GM10248 (cell line): ENCODE data around the gene CACNA2D3.

Experiments
- CTCF ChIA-PET: fragments of 300-600 bp; sonication (Branson Sonifier 250); formaldehyde crosslinking; extraction: SDS; loops from one replicate; lab custom pipeline; 2021; ENCODE audit warnings: antibody characterized with exemption; lab: Yijun Ruan, JAX
- POLR2A ChIA-PET: fragments of 350-650 bp; sonication (Branson Sonifier 250); formaldehyde crosslinking; extraction: SDS; loops from one replicate; lab custom pipeline; 2020; ENCODE audit warnings: antibody characterized with exemption; lab: Yijun Ruan, JAX
- DNase-seq: peaks from one replicate; pipeline ENCODE4 v3.0.0; 2012; ENCODE audit errors: extremely low spot score
- TF ChIP-seq, protein P1 (sequence below): IDR thresholded peaks from 2 replicates; pipeline ENCODE4 v1.5.1; 2012; ENCODE audit warnings: mild to moderate bottlenecking, low read depth; ENCODE audit errors: extremely low read depth, missing control alignments, control extremely low read depth

Gene CACNA2D3

DNA sequence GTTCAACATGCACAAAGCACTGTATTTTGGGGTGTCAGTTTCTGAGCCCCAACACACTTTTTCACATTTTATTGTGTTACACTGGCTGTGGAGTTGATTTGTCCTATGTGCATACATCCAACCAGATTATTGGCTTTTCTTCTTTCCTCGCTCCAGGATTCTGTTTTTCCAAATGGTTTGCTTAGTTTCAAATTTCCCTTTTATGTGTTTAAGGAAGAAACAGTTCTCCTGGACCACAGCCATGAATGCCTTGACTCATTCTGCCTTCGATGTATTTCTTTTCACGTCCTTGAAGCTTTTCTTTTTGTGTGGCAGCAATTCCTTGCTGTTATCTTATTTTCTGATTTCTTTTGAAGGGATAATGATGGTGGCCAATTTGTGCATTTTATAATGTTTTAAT is 53.8 kb downstream of the CACNA2D3 start:
- POLR2A ChIA-PET, result no interaction called here
- TF ChIP-seq, protein P1, sequence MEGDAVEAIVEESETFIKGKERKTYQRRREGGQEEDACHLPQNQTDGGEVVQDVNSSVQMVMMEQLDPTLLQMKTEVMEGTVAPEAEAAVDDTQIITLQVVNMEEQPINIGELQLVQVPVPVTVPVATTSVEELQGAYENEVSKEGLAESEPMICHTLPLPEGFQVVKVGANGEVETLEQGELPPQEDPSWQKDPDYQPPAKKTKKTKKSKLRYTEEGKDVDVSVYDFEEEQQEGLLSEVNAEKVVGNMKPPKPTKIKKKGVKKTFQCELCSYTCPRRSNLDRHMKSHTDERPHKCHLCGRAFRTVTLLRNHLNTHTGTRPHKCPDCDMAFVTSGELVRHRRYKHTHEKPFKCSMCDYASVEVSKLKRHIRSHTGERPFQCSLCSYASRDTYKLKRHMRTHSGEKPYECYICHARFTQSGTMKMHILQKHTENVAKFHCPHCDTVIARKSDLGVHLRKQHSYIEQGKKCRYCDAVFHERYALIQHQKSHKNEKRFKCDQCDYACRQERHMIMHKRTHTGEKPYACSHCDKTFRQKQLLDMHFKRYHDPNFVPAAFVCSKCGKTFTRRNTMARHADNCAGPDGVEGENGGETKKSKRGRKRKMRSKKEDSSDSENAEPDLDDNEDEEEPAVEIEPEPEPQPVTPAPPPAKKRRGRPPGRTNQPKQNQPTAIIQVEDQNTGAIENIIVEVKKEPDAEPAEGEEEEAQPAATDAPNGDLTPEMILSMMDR, result no peak
- CTCF ChIA-PET, result interaction anchor here (1.0 kb wide), 1 partner anchor 52 kb away, joined by 3 read pairs; no protein-coding TSS in a partner anchor
- DNase-seq, result no peak

DNA sequence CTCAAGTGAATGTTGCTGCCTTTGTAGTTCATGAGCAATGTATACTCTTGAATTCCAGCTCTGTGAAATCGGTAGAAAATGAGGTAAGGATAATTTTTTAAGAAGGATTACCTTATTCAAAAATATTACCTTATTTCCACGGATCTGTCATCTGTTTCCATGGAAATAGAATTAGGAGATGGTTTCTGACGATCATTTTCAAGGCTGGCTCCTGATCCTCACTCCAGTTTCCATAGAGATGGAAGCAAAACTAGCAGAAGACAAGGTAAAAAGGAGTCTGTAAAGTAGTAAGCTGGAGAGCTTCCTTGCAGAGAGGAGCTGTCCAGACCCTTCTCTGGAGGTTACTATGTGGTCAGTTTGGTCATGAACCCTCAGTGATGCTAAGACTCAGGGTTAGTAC is 55.5 kb downstream of the CACNA2D3 start:
- no peak for DNase-seq
- TF ChIP-seq, protein P1, result no peak
- ChIA-PET CTCF (no interaction called here), POLR2A (no interaction called here)

DNA sequence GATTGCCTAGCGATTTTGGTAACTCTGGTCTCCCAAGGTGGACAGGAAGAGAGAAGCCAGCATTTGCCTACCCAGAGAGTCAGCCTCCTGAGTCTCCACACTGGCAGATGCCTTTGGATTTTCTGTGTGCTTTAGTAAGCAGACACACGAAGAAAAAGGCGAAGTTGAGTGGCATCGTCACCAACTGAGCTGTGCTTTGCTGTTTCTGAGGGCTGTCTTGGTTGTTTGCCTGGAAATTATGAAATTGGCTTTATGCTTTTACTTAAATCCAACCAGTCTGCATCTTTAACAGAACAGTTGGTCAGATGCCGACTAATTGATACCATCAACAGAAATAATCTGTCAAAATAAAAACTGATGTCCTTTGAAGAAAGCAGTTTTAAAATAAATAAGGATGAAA is 56.0 kb downstream of the CACNA2D3 start:
- ChIA-PET CTCF (no interaction called here), POLR2A (no interaction called here)
- no peak for DNase-seq
- TF ChIP-seq, protein P1, result no peak

DNA sequence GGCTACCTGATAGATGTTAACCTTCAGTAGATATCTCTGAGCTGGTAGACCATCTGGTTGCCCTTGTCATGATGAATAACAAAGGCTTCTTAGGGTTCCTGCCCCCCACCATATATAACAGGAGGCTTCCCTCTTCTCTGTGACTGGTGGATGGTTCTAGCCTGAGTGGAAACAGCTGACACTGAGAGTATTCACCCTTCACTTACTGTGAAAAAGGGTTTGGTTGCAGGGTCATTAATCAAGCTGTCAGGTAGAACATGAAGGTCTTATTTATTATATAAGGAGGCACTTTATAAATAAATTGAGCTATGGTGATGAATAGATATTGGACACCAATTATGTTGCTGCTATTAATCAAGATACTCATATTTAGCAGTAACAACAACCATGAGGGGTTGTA is 58.6 kb downstream of the CACNA2D3 start:
- TF ChIP-seq, protein P1, result no peak
- no peak for DNase-seq
- POLR2A ChIA-PET, result no interaction called here
- CTCF ChIA-PET, result interaction anchor here (1.2 to 1.4 kb wide), 2 partner anchors 13 to 26 kb away, joined by 3 read pairs; no protein-coding TSS in a partner anchor

DNA sequence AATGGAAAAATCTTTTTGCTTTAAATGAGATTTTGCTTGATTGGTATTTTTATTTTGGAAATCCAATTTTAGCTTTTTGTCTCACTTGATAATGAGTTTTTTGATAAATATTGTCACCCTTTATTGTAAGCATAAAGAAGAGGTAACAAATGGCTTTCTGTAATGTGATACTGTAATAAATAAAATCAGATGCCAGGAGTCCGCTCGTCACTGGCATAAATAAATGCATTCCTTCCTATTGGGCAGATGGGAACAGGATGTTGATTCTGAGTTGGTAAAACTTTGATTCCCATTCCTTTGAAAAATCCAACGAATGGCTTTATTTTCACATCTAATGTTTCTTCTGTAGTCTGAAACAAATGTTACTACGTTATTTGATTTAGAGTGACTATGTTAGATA is 59.9 kb downstream of the CACNA2D3 start:
- TF ChIP-seq, protein P1, result no peak
- ChIA-PET CTCF (interaction anchor here (1.4 kb wide), 1 partner anchor 11 kb away, joined by 3 read pairs; no protein-coding TSS in a partner anchor), POLR2A (no interaction called here)
- DNase-seq, result no peak

DNA sequence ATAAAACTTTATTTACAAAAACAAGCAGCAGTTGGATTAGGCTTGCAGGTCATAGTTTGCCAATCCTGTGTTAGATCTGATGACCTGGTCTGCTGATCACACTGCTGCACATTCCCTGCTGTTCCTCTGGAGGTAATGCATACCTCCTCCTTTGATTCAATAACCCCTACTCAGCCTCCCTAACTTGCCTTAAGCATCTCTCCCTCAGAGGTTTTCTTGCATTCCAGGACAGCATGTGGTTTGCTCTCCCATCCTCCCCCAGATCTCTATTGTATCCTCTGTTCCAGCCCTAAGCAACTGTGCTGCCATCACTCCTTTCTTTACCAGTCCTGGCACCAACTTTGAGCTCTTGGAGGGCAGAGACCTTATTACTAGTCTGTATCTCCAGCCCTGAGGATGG is 63.4 kb downstream of the CACNA2D3 start:
- DNase-seq, result no peak
- ChIA-PET CTCF (no interaction called here), POLR2A (no interaction called here)
- TF ChIP-seq, protein P1, result no peak

DNA sequence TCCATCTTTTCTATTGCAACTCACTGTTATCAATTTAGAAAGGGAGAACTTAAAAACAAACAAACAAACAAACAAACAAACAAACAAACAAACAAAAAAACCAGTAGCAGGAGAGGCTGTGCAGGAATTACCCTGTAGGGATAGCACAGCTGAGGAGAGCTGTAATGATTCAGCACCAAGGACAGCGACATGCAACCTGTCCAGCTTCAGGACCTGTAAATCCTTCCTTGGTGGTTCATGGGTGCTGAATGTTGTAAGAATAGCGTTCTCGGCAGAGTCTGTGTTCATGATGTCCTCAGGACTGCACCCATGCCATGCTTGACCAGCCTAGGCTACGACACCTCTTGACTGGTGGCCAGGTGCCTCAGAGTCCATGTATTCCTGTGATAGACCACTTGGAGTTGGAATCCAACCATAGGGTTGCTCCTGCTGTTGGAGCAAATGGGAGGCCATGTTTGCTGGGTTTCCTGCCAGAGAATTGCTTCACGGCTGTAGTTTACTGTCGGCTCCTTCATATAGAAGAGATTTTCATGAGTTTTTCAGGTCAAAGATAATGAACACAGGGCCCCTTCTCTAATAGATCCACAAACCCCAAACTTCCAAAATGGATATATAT is 65.9 kb downstream of the CACNA2D3 start:
- ChIA-PET CTCF (interaction anchor here (0.7 kb wide), 1 partner anchor 10 kb away, joined by 3 read pairs; no protein-coding TSS in a partner anchor), POLR2A (no interaction called here)
- TF ChIP-seq, protein P1, result no peak
- peak; percentile 51 for DNase-seq
